Forelimb muscle (tissue), 1 donor: Measurements from ENCODE around the gene TTC23L. TPM values are rescaled to one million over a fixed set of nuclear protein-coding genes. Genes with fewer than 3 reads are reported as not detected.

ENCODE experiments used
- DNase-seq: peaks from one replicate; pipeline ENCODE4 v3.0.0-alpha.2; 2013; ENCODE audit warnings: low read depth
- polyA plus RNA-seq: library from polyadenylated mRNA; unstranded; fragments of 120-200 nt; gene quantifications from one replicate; pipeline ENCODE4 v1.2.1, GENCODE V29; 2013; ENCODE audit not compliant: insufficient read length

The TTC23L gene
- polyA plus RNA-seq, 1 donor = 0.34 TPM

GRCh38 chr5:34870382-34870781 lies 31.4 kb downstream of the TTC23L start:
- DNase-seq = no peak

- no peak for DNase-seq
Observed at GRCh38 chr5:34876275-34876674, 37.3 kb downstream of the TTC23L start.

GRCh38 chr5:34881246-34881645 lies 42.3 kb downstream of the TTC23L start:
- DNase-seq = no peak

GRCh38 chr5:34886392-34887119 lies 47.6 kb downstream of the TTC23L start:
- no peak for DNase-seq

GRCh38 chr5:34889394-34889793 lies 50.4 kb downstream of the TTC23L start:
- DNase-seq = no peak

GRCh38 chr5:34891981-34892380 lies 53.0 kb downstream of the TTC23L start:
- DNase-seq = peak; percentile 93

GRCh38 chr5:34892414-34892813 lies 53.5 kb downstream of the TTC23L start:
- no peak for DNase-seq

GRCh38 chr5:34894716-34895115 lies 55.8 kb downstream of the TTC23L start:
- no peak for DNase-seq

GRCh38 chr5:34895641-34896419 lies 56.9 kb downstream of the TTC23L start:
- DNase-seq = no peak

GRCh38 chr5:34897646-34898045 lies 58.7 kb downstream of the TTC23L start:
- no peak for DNase-seq

GRCh38 chr5:34898258-34898895 lies 59.4 kb downstream of the TTC23L start:
- DNase-seq = peak; percentile 49

- DNase-seq = no peak
Observed at GRCh38 chr5:34899066-34899465, 60.1 kb downstream of the TTC23L start.

- no peak for DNase-seq
Observed at GRCh38 chr5:34900652-34901051, 61.7 kb downstream of the TTC23L start.

- DNase-seq = no peak
Observed at GRCh38 chr5:34903260-34903659, 64.3 kb downstream of the TTC23L start.

- no peak for DNase-seq
Observed at GRCh38 chr5:34905564-34905963, 66.6 kb downstream of the TTC23L start.

- DNase-seq = no peak
Observed at GRCh38 chr5:34913072-34913471, 74.1 kb downstream of the TTC23L start.

GRCh38 chr5:34914671-34915138 lies 75.7 kb downstream of the TTC23L start:
- DNase-seq = no peak

- DNase-seq = peak; percentile 96
Observed at GRCh38 chr5:34915139-34915855, 76.3 kb downstream of the TTC23L start, which contains the start of the genes BRIX1 and RAD1. BRIX1 (plus strand) TSS chr5:34915711; CDS start chr5:34915739, 28 bp downstream. RAD1 (minus strand) TSS chr5:34915504; CDS start chr5:34914892, 612 bp downstream.

- no peak for DNase-seq
Observed at GRCh38 chr5:34915856-34916192, 76.9 kb downstream of the TTC23L start.

- DNase-seq = no peak
Observed at GRCh38 chr5:34916518-34916917, 77.6 kb downstream of the TTC23L start.

GRCh38 chr5:34918025-34918424 lies 79.1 kb downstream of the TTC23L start:
- no peak for DNase-seq

- no peak for DNase-seq
Observed at GRCh38 chr5:34919077-34919476, 80.1 kb downstream of the TTC23L start.
